Urothelium cell line (cell line): ENCODE data around the gene SAP30BP.

Experiments
- DNase-seq: peaks from one replicate; pipeline ENCODE4 v3.0.0; 2011; ENCODE audit warnings: low spot score, mixed read lengths
- FAIRE-seq: peaks from 2 replicates; lab custom pipeline; 2011; peaks lifted over from hg19 to GRCh38; lab: Jason Lieb, UNC

The SAP30BP gene

GRCh38 chr17:75734674-75735294 is 67.6 kb downstream of the SAP30BP start:
- DNase-seq (no peak), FAIRE-seq (no peak)

- no peak for DNase-seq
- FAIRE-seq, result peak; percentile 76
Measured at GRCh38 chr17:75736173-75736835, 69.2 kb downstream of the SAP30BP start.

GRCh38 chr17:75737133-75737962 is 70.2 kb downstream of the SAP30BP start:
- FAIRE-seq (peak; percentile 13), DNase-seq (no peak)

- FAIRE-seq (no peak), DNase-seq (no peak)
Measured at GRCh38 chr17:75738218-75738802, 71.2 kb downstream of the SAP30BP start.

DNA sequence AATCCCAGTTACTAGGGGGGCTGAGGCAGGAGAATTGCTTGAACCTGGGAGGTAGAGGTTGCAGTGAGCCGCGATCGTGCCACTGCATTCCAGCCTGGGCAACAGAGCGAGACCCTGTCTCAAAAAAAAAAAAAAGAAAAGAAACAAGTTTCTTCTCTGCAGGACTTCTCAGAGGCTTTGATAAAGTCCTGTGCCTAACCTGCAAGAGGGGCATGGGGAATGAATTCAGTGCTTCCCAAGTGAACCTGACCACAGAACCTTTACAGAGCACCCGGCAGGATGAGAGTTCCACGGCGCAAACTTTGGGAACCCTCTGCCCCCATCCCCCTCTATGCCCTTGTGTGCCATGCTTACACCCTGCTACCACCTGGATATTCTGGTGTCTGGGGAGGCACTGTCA is 72.0 kb downstream of the SAP30BP start:
- FAIRE-seq (peak; percentile 27), DNase-seq (no peak)

DNA sequence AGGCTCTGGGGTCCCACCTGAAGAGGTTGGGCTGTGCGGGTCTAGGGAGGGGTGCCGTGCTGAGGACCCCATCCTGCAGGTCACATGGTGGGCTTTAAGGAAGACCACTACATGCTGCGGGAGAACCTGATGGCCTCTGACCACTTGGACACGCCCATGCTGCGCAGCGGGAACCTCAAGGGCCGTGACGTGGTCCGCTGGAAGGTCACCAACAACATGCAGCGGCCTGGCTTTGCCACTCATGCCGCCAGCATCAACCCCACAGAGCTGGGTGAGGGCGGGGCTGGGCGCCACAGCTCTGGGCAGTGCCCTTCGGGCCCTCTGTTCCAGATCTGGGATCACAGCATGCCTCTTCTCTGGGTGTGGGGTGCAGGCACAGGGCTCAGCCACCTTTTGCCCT is 72.7 kb downstream of the SAP30BP start:
- no peak for FAIRE-seq
- DNase-seq, result no peak

- FAIRE-seq (peak; percentile 88), DNase-seq (no peak)
Measured at GRCh38 chr17:75740215-75740614, 73.1 kb downstream of the SAP30BP start.

- FAIRE-seq, result no peak
- DNase-seq, result no peak
Measured at GRCh38 chr17:75740631-75741077, 73.5 kb downstream of the SAP30BP start.

GRCh38 chr17:75742337-75742736 is 75.2 kb downstream of the SAP30BP start:
- FAIRE-seq (no peak), DNase-seq (no peak)

DNA sequence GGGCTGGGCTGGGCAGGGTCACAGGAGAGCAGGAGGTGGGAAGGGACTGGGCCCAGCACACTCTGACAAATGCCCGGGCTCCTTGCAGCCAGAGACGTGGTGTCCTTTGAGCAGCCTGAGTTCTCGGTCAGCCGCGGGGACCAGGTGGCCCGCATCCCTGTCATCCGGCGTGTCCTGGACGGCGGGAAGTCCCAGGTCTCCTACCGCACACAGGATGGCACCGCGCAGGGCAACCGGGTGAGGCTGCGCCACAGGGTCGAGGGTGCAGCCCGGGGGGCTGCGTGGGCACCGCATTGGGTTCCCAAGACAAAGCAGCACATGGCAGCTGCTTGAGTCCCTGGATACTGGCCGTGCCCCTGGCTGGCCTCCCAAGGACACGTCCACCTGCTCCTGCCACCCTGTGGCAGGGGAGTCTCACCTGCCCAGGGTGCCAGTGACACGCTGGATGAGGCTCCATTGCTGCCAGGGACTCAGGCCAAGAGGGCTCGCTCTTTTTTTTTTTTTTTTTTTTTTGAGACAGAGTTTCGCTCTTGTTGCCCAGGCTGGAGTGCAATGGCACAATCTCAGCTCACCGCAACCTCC is 76.6 kb downstream of the SAP30BP start:
- DNase-seq (no peak), FAIRE-seq (no peak)

DNA sequence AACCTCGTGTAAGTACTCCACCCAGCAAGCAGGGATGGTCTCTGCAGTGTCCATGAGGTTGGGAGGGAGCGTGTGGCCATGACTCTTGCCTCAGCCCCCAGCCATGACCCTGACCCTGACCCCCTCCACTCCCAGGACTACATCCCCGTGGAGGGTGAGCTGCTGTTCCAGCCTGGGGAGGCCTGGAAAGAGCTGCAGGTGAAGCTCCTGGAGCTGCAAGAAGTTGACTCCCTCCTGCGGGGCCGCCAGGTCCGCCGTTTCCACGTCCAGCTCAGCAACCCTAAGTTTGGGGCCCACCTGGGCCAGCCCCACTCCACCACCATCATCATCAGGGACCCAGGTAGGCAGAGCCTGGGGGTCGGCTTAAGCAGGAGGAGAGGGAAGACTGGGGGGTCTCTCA is 81.6 kb downstream of the SAP30BP start:
- FAIRE-seq (no peak), DNase-seq (no peak)

GRCh38 chr17:75749545-75750389 is 82.6 kb downstream of the SAP30BP start:
- DNase-seq, result peak; percentile 90
- no peak for FAIRE-seq

DNA sequence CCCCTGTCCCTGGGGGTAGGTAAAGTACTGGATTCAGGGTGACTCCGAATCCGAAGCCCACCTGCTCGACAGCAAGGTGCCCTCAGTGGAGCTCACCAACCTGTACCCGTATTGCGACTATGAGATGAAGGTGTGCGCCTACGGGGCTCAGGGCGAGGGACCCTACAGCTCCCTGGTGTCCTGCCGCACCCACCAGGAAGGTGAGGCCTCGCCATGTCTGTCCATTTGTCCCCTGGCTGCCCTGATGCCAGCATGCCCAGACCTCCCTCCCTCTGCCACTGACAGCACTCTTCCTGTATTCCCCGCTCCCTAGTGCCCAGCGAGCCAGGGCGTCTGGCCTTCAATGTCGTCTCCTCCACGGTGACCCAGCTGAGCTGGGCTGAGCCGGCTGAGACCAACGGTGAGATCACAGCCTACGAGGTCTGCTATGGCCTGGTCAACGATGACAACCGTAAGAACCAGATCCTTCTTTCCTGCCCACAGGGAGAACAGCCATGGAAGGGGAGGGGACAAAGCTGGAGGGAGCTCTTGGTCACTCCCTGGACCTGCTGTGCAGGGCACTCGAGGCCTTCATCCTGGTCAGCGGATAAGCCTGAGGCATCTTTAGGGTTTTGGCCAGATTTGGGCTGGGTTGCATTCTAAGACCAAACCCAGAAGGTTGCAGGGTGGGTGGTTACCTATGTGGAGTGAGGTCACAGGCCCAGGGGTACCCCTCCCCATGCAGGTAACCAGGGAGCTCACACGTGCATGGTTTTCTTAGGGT is 83.7 kb downstream of the SAP30BP start:
- no peak for DNase-seq
- FAIRE-seq, result no peak

DNA sequence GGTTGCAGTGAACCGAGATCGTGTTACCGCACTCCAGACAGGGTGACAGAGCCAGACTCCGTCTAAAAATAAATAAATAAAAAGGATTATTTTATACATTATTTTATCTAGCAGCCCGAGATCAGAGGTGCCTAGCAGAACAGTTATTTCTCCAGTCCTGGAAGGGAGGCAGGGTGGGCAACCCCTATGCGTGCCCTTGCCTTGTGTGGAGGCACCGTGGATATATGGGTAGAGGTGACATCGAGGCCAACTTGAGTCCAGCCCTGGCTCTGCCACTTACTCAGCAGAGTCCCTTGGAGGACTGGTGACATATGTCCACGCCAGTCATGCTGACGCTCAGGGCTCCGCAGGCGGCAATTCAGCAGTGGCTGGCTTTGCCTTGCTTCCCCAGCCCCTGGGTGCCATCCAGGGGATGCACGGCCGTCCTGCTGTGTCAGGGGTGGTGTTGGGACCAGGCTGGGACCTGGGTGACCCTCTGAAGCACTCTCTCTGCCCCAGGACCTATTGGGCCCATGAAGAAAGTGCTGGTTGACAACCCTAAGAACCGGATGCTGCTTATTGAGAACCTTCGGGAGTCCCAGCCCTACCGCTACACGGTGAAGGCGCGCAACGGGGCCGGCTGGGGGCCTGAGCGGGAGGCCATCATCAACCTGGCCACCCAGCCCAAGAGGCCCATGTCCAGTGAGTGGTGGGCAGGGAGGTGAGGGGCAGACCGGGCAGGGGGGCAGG is 84.7 kb downstream of the SAP30BP start:
- DNase-seq (no peak), FAIRE-seq (no peak)

GRCh38 chr17:75752405-75752709 is 85.2 kb downstream of the SAP30BP start:
- no peak for FAIRE-seq

GRCh38 chr17:75752802-75753513 is 85.8 kb downstream of the SAP30BP start:
- DNase-seq (no peak), FAIRE-seq (no peak)

More at GRCh38 chr17:75752405-75752709, 85.2 kb downstream of the SAP30BP start:
- no peak for DNase-seq

DNA sequence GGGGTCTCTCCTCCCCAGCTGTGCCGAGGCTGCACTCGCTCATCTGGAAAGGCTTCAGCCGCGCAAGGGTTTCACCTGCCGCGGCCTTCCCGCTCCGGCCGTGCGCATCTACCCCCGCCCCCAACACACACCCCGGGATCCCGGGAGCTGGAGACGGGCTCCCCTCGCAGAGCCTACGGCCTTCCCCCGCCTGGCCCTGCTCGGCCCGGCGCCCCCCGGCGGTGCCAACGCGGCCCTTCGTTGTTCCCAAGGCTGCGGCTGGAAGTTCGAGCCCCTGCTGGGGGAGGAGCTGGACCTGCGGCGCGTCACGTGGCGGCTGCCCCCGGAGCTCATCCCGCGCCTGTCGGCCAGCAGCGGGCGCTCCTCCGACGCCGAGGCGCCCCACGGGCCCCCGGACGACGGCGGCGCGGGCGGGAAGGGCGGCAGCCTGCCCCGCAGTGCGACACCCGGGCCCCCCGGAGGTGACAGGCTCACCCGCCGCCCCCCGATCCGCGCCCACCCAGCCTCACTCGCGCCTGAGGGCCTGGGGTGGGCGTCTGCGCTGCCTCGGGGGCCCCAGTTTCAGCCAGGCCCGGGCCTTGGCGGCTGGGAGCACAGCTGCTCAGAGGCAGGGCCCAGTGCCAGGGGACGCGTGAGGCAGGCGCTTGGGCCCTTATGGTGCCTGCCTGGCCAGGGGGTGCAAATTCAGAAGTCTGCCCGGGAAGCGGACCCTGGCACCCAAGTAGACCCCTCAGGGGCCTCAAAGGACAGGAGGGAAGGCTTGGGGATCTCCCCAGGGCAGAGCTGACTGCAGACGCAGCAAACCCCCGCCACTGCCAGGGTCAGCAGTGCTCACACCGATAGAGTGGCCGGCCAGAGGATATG is 86.6 kb downstream of the SAP30BP start:
- DNase-seq (peak; percentile 91), FAIRE-seq (peak; percentile 65)
